Effector memory CD4-positive, alpha-beta T cell (primary cell): ENCODE measurements around the gene SUGCT.

Experiments used
- DNase-seq, 3 donors: peaks; one replicate each; pipeline ENCODE4 v3.0.0-alpha.2; 2020
- H3K27ac ChIP-seq: 2 replicates; pipeline ENCODE4 v1.7.0; 2013; ENCODE audit warnings: mild to moderate bottlenecking, low read length, moderate library complexity; ENCODE audit not compliant: insufficient read depth, poor library complexity, severe bottlenecking
- H3K27me3 ChIP-seq: replicated peaks from 2 replicates; pipeline ENCODE4 v1.7.0; 2013; ENCODE audit warnings: mild to moderate bottlenecking, low read length; ENCODE audit not compliant: insufficient read depth, control insufficient read depth, poor library complexity, severe bottlenecking
- H3K36me3 ChIP-seq: 2 replicates; pipeline ENCODE4 v1.7.0; 2013; ENCODE audit warnings: mild to moderate bottlenecking, low read length, moderate library complexity; ENCODE audit not compliant: control insufficient read depth, insufficient read depth
- H3K4me1 ChIP-seq: 2 replicates; pipeline ENCODE4 v1.7.0; 2013; ENCODE audit warnings: low read length, mild to moderate bottlenecking; ENCODE audit not compliant: control insufficient read depth, insufficient read depth, poor library complexity, severe bottlenecking
- H3K4me3 ChIP-seq: 2 replicates; pipeline ENCODE4 v1.7.0; 2013; ENCODE audit warnings: low read length, low read depth, mild to moderate bottlenecking; ENCODE audit not compliant: insufficient read depth, poor library complexity, severe bottlenecking
- H3K9me3 ChIP-seq: 2 replicates; pipeline ENCODE4 v1.7.0; 2013; ENCODE audit warnings: mild to moderate bottlenecking, low read length, moderate library complexity; ENCODE audit not compliant: control insufficient read depth

The SUGCT gene

GRCh38 chr7:40721342-40721949, 586.6 kb downstream of the SUGCT start:
- Histone ChIP-seq H3K36me3 (no peaks in the 10 kb centered on the region), H3K27me3 (no peaks in the 10 kb centered on the region), H3K4me1 (no peaks in the 10 kb centered on the region), H3K27ac (no peak overlapping the region), H3K9me3 (no peaks in the 10 kb centered on the region), H3K4me3 (no peak overlapping the region)
- DNase-seq = no peak

GRCh38 chr7:40722242-40722641, 587.4 kb downstream of the SUGCT start:
- Histone ChIP-seq H3K9me3 (no peaks in the 10 kb centered on the region), H3K27me3 (no peaks in the 10 kb centered on the region), H3K36me3 (no peaks in the 10 kb centered on the region), H3K27ac (no peak overlapping the region), H3K4me1 (no peaks in the 10 kb centered on the region), H3K4me3 (no peak overlapping the region)
- DNase-seq = no peak

DNA sequence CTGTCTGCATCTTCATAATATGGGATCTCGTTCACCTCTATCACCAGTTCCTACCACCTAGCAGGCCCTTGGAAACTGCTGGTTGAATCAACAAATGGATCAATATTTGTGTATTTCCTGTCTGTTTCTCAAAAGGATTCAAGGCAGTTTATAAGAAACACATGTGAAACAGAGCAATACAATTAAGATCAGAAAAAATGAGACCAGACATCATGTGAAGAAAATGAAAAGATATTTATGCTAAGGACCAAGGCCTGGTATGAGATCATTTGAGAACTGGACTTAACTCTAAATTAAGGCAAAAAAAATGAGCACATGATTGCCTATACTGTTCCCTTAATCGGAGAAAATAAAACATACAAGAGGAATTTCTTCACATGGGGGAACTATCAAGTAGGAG, 589.0 kb downstream of the SUGCT start:
- Histone ChIP-seq H3K27ac (no peak overlapping the region), H3K9me3 (no peaks in the 10 kb centered on the region), H3K27me3 (no peaks in the 10 kb centered on the region), H3K4me1 (no peaks in the 10 kb centered on the region), H3K36me3 (no peaks in the 10 kb centered on the region), H3K4me3 (no peak overlapping the region)
- no peak for DNase-seq

DNA sequence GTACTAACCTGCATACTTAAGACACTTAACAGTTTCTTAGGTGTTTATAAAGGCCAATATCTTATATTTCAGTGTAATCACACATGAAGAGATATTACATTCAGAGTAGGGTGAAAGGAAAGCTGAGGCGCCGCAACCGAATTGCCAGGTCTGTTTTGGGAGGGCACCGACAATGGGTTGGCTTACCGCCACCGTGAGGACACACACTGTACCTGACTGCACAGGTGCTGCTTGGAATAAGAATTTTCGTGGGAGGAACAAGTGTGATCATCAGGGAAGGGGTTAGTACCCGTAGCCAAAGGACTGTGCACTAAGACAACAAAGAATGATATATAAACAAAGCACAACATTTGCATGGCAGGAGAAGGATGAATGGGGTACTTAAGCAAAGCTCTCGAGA, 591.8 kb downstream of the SUGCT start:
- Histone ChIP-seq H3K4me1 (no peaks in the 10 kb centered on the region), H3K27ac (no peak overlapping the region), H3K27me3 (no peaks in the 10 kb centered on the region), H3K36me3 (no peaks in the 10 kb centered on the region), H3K4me3 (no peak overlapping the region), H3K9me3 (no peaks in the 10 kb centered on the region)
- no peak for DNase-seq

GRCh38 chr7:40733114-40733513, 598.3 kb downstream of the SUGCT start:
- no peak for DNase-seq
- Histone ChIP-seq H3K27me3 (no peaks in the 10 kb centered on the region), H3K36me3 (no peaks in the 10 kb centered on the region), H3K9me3 (no peaks in the 10 kb centered on the region), H3K27ac (no peak overlapping the region), H3K4me3 (no peak overlapping the region), H3K4me1 (no peaks in the 10 kb centered on the region)

DNA sequence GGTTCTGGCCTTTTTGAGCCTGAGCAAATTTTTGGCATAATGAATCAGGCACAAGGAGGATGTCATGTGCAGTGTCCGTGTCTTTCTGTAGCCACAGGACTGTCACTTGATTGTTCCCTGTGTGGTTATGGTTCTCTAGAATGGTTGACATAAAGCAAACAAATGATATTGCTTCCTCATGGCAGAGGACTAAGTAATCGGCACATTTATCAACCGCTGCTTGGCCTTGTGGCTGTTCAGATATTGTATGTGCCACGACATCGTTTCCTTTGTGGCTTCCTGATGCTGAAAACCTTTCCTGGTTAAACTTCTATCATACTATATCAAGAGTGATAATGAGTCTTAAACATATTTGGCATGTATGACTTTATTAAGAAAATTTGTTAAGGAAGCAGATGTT, 598.8 kb downstream of the SUGCT start:
- no peak overlapping the region for H3K27ac ChIP-seq
- no peaks in the 10 kb centered on the region for H3K4me1 ChIP-seq
- no peak overlapping the region for H3K4me3 ChIP-seq
- H3K27me3 ChIP-seq = no peaks in the 10 kb centered on the region
- no peaks in the 10 kb centered on the region for H3K9me3 ChIP-seq
- no peaks in the 10 kb centered on the region for H3K36me3 ChIP-seq
- DNase-seq = no peak

DNA sequence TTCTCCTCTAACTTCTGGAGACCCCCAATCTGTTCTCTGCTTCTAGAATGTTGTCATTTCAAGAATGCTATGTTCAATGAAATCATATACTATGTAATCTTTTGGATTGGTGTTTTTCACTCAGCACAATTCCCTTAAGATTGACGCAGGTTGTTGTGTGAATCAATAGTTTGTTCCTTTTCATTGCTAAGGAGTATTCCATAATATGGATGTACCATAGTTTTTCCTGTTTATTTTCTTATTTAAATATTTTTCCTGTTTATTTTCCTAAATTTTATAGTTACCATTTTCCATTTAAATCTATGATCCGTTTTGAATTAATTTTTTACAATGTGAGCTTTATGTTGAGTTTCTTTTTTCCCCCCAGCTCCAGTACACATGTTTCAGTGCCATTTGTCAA, 604.5 kb downstream of the SUGCT start:
- Histone ChIP-seq H3K36me3 (no peaks in the 10 kb centered on the region), H3K4me1 (no peaks in the 10 kb centered on the region), H3K9me3 (no peaks in the 10 kb centered on the region), H3K4me3 (no peak overlapping the region), H3K27ac (no peak overlapping the region), H3K27me3 (no peaks in the 10 kb centered on the region)
- no peak for DNase-seq

DNA sequence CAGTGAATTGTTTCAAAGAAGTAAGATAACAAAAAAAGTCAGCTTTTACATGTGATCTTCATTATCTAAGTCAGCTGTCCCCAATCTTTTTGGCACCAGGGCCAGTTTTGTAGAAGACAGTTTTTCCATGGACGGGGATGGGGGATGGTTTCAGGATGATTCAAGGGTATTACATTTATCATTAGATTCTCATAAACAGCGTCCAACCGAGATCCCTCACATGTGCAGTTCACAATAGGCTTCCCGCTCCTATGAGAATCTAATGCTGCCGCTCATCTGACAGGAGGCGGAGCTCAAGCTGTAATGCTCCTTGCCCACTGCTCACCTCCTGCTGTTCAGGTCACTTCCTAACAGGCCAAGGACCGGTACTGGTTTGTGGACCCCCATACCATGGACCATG, 607.5 kb downstream of the SUGCT start:
- Histone ChIP-seq H3K36me3 (no peaks in the 10 kb centered on the region), H3K4me1 (no peaks in the 10 kb centered on the region)
- no peak for DNase-seq

GRCh38 chr7:40746841-40747556, 612.2 kb downstream of the SUGCT start:
- H3K4me1 ChIP-seq = no peaks in the 10 kb centered on the region
- H3K27ac ChIP-seq = no peak overlapping the region
- no peak for DNase-seq
- H3K4me3 ChIP-seq = no peak overlapping the region
- no peaks in the 10 kb centered on the region for H3K27me3 ChIP-seq
- H3K36me3 ChIP-seq = no peaks in the 10 kb centered on the region
- H3K9me3 ChIP-seq = no peaks in the 10 kb centered on the region

More for the DNA sequence above, 607.5 kb downstream of the SUGCT start:
- H3K27ac ChIP-seq = no peak overlapping the region
- no peaks in the 10 kb centered on the region for H3K9me3 ChIP-seq
- no peak overlapping the region for H3K4me3 ChIP-seq
- H3K27me3 ChIP-seq = no peaks in the 10 kb centered on the region

GRCh38 chr7:40747856-40748255, 613.1 kb downstream of the SUGCT start:
- Histone ChIP-seq H3K9me3 (no peaks in the 10 kb centered on the region), H3K4me3 (no peak overlapping the region), H3K27ac (no peak overlapping the region), H3K27me3 (no peaks in the 10 kb centered on the region), H3K4me1 (no peaks in the 10 kb centered on the region), H3K36me3 (no peaks in the 10 kb centered on the region)
- no peak for DNase-seq
